B cell (primary cell): ENCODE results near the gene PIK3AP1.

Experiments used
- EZH2 ChIP-seq: IDR thresholded peaks from 2 replicates; pipeline ENCODE4 v1.6.1; 2012; ENCODE audit warnings: borderline replicate concordance, low read depth, mild to moderate bottlenecking, moderate library complexity, low read length; ENCODE audit not compliant: insufficient read depth, poor library complexity, severe bottlenecking
- TF ChIP-seq, protein P1 (sequence below): fragments of 200-600 bp; IDR thresholded peaks from one replicate; pipeline ENCODE4 v1.8.0; 2022; ENCODE audit warnings: antibody characterized with exemption, mild to moderate bottlenecking

GRCh38 chr10:96704563-96704962, 15.8 kb downstream of the PIK3AP1 start:
- TF ChIP-seq, protein P1, sequence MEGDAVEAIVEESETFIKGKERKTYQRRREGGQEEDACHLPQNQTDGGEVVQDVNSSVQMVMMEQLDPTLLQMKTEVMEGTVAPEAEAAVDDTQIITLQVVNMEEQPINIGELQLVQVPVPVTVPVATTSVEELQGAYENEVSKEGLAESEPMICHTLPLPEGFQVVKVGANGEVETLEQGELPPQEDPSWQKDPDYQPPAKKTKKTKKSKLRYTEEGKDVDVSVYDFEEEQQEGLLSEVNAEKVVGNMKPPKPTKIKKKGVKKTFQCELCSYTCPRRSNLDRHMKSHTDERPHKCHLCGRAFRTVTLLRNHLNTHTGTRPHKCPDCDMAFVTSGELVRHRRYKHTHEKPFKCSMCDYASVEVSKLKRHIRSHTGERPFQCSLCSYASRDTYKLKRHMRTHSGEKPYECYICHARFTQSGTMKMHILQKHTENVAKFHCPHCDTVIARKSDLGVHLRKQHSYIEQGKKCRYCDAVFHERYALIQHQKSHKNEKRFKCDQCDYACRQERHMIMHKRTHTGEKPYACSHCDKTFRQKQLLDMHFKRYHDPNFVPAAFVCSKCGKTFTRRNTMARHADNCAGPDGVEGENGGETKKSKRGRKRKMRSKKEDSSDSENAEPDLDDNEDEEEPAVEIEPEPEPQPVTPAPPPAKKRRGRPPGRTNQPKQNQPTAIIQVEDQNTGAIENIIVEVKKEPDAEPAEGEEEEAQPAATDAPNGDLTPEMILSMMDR = no peak
- TF ChIP-seq EZH2 = no peak
